DND-41 (cell line): ENCODE measurements around the gene CASP6.

Experiments used
- CTCF ChIP-seq: IDR thresholded peaks from 2 replicates; pipeline ENCODE4 v1.5.1; 2012; ENCODE audit warnings: borderline replicate concordance, low read length, moderate library complexity, mild to moderate bottlenecking; ENCODE audit not compliant: poor library complexity, severe bottlenecking; ENCODE audit errors: extremely low read depth
- EZH2 ChIP-seq: IDR thresholded peaks from 3 replicates; pipeline ENCODE4 v1.6.1; 2012; ENCODE audit warnings: borderline replicate concordance, low read depth, mild to moderate bottlenecking, moderate library complexity, low read length, inconsistent platforms; ENCODE audit not compliant: severe bottlenecking

- no peak for TF ChIP-seq CTCF
- TF ChIP-seq EZH2 = no peak
These were observed 35.0 kb upstream of the CASP6 start for GRCh38 chr4:109738104-109738872.
